Choroid plexus epithelial cell (primary cell): Measurements from ENCODE around the gene TRDMT1.

ENCODE experiments used
- DNase-seq: peaks from one replicate; pipeline ENCODE4 v3.0.0-alpha.2; 2010; ENCODE audit warnings: low read depth
- H3K4me3 ChIP-seq: 2 replicates; pipeline ENCODE4 v1.5.1; 2011; ENCODE audit warnings: low read depth, mild to moderate bottlenecking, control low read depth, low read length, moderate library complexity
- CTCF ChIP-seq: conservative IDR thresholded peaks from 2 replicates; pipeline ENCODE4 v1.5.1; 2011; ENCODE audit warnings: low read depth, mild to moderate bottlenecking, control low read depth, inconsistent platforms, low read length, moderate library complexity

TRDMT1 gene

DNA sequence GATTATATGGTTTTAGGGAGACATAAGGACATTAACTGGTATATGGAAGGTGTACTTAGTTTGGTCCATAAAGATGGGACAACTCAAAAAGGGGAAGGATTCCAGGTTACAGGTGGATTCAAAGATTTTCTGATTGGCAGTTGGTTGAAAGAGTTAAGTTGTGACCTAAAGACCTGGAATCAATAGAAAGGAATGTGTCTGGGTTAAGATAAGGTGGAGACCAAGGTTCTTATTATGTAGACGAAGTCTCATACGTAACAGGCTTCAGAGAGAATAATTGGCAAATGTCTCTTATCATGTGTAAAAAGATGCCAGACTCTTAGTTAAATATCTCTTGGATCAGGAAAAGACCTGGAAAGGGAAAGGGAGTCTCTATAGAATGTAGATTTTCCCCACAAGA is 1.0 kb upstream of the TRDMT1 start:
- TF ChIP-seq CTCF = no peak
- H3K4me3 ChIP-seq = no peak overlapping the region
- no peak for DNase-seq

DNA sequence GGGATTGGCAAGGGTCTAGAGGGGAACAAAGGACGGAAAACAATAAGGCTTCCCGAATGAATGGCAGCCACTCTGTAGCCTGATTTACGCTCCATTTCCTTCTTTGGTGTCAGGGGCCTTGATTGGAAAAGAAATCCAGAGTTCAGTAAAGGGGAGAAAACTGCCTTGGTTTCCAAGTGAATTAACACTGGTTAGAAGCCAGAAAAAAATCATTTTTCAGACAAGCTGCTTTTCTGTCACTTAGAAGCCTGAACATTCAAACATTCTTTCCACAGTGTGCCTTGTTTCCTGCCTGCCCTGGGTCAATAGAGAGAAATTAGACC is 283 bp upstream of the TRDMT1 start:
- peak overlapping the region; percentile 76 for H3K4me3 ChIP-seq
- DNase-seq = peak; percentile 19
- TF ChIP-seq CTCF = no peak

- peak overlapping the region; percentile 76 for H3K4me3 ChIP-seq
- peak; percentile 36 for DNase-seq
- TF ChIP-seq CTCF = no peak
Measured at GRCh38 chr10:17200001-17200911, 1.2 kb downstream of the TRDMT1 start.

DNA sequence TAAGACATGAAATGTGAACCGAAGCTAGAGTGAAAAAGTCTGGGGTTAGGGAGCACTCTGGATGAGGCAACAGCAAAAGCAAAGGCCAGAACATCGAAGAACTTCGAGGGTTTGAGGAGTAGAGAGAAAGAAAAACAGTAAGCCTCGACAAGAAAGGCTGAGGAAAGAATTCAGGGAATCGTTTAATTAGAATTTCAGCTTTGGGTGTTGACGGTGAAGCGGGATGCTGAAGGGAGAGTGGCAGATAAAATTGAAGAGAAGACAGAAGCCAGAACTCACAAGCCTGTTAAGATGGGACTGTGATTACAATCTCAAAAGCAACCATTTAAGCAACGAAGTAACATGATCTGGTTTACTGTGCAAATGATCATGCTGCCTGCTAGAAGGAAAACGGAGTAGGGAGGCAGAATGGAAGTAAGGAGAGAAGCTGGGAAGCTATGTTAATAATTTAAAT is 2.1 kb downstream of the TRDMT1 start:
- H3K4me3 ChIP-seq = no peak overlapping the region
- TF ChIP-seq CTCF = no peak
- DNase-seq = peak; percentile 79

- TF ChIP-seq CTCF = no peak
- no peak for DNase-seq
- H3K4me3 ChIP-seq = no peak overlapping the region
Measured at GRCh38 chr10:17196573-17196972, 4.9 kb downstream of the TRDMT1 start.

GRCh38 chr10:17196045-17196444 is 5.4 kb downstream of the TRDMT1 start:
- no peak for TF ChIP-seq CTCF
- H3K4me3 ChIP-seq = no peak overlapping the region
- no peak for DNase-seq

- no peak for TF ChIP-seq CTCF
- DNase-seq = no peak
- no peak overlapping the region for H3K4me3 ChIP-seq
Measured at GRCh38 chr10:17195083-17195482, 6.4 kb downstream of the TRDMT1 start.
